ENCODE results near the gene POLA1.
"Not testable (repeated sequence)": the region's sequence is repeated elsewhere in the genome, so short reads cannot be mapped to it uniquely, and the experiment has no call there.

Gene POLA1

DNA sequence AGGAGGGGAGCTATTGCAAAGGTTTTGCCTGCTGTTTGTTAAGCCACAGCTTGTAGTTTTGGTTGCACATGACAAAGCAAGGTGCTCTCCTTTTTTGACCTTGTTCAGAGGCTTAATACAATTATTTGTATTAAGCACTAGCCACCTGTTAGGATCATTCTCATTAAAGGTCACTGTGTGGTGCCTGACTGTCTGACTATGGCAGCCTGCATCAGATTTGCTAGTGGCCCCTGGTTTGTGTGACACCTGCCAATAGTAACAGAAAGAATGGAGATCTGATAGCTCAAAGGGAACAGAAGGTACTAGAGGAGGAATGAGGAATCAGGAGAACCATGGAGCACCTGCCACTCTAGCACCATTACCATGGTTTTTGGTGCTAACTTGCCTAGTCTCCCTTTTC lies 102.5 kb downstream of the POLA1 start:
- in situ Hi-C loops (cut with HindIII; ENCODE audit: low sequenced_read_pairs) = no loop called here

GRCh38 chrX:24799078-24799477 lies 105.4 kb downstream of the POLA1 start:
- in situ Hi-C loops (cut with HindIII; ENCODE audit: low sequenced_read_pairs) = no loop called here

DNA sequence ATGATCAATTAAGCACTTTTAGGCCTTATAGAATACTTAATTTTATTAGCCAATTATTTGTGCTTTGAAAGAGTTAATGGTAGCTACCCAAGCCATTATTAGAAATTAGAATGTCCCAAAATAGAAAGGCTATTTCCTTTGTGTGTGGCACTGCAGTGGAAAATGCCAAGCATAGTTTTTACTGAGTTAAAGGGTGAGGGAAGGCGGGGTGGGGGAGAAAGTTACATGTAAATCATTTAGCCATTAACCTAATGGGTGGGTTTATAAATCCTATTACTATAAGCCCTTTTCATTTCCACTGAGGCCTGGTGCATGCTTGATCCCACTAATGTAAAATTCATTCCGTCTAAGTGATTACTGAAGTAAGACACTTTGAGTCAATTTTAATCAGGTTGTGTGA lies 105.8 kb downstream of the POLA1 start:
- in situ Hi-C loops (cut with HindIII; ENCODE audit: low sequenced_read_pairs) = no loop called here

GRCh38 chrX:24805201-24805600 lies 111.5 kb downstream of the POLA1 start:
- in situ Hi-C loops (cut with HindIII; ENCODE audit: low sequenced_read_pairs) = no loop called here

DNA sequence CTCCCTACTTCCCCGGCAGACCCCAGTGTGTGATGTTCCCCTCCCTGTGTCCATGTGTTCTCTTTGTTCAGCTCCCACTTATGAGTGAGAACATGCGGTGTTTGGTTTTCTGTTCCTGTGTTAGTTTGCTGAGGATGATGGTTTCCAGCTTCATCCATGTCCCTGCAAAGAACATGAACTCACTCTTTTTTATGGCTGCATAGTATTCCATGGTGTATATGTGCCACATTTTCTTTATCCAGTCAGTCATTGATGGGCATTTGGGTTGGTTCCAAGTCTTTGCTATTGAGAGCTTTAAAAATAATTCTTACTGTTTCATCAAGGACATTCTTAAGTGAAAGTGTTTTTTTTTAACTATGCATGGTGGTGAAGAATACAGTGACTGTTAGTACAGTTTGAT lies 126.1 kb downstream of the POLA1 start:
- in situ Hi-C loops (cut with HindIII; ENCODE audit: low sequenced_read_pairs) = loop anchor here (5.0 kb wide), 1 partner anchor 88 kb away; no protein-coding TSS in a partner anchor

- in situ Hi-C loops (cut with HindIII; ENCODE audit: low sequenced_read_pairs) = no loop called here
These were observed 134.4 kb downstream of the POLA1 start for GRCh38 chrX:24828147-24828546.

- in situ Hi-C loops (cut with HindIII; ENCODE audit: low sequenced_read_pairs) = no loop called here
These were observed 134.9 kb downstream of the POLA1 start for GRCh38 chrX:24828600-24828999.

DNA sequence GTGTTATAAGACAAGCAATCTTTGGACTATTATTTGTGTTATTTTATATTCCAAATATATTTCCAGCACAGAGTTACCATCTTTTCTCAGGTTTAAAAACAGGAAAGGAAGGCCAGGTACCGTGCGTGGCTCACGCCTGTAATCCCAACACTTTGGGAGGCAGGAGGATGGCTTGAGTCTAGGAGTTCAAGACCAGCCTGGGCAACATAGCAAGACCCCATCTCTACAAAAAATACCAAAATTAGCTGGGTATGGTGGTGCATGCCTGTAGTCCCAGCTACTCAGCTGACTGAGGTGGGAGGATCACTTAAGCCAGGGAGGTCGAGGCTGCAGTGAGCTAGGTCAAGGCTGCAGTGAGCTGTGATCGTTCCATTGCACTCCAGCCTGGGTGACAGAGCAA lies 140.0 kb downstream of the POLA1 start:
- in situ Hi-C loops (cut with HindIII; ENCODE audit: low sequenced_read_pairs) = no loop called here

DNA sequence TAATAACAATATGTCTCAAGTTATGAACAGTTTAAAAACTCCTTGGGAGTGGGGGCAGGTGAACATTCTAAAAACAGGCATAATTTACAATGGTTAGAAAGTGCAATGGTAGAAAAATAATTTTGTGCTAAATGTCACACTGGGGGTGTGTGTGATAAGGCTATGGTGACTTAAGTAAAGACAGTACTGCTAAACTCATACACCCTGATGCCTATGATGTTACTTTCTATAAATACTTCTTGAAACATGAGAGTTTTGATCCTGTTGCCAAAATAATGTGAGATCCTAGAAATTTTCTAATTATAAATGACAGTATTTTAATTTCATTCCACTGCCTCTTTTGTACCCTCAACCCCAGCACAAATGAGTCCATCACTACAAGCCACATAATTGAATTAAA lies 144.2 kb downstream of the POLA1 start:
- in situ Hi-C loops (cut with HindIII; ENCODE audit: low sequenced_read_pairs) = no loop called here

DNA sequence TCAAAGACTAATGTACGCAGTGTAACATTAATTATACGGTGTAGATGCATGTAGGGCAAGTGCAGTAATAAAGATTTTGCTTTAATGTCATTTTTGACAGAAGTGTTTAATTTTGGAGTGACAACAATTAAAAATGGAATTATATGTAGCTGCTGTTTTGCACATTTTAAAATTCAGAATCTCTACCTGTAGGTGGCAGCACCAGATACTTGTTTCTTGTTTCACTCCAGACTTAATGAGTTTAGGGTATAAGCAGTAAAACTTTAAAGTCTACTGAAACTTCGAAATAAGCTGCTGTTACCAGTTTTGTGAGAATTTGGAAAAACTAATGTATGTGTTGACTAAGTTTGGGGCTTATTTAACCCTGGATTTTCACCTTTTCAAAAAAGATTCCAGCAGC lies 144.9 kb downstream of the POLA1 start:
- in situ Hi-C loops (cut with HindIII; ENCODE audit: low sequenced_read_pairs) = no loop called here

GRCh38 chrX:24839331-24839730 lies 145.6 kb downstream of the POLA1 start:
- in situ Hi-C loops (cut with HindIII; ENCODE audit: low sequenced_read_pairs) = no loop called here

- in situ Hi-C loops (cut with HindIII; ENCODE audit: low sequenced_read_pairs) = no loop called here
These were observed 148.8 kb downstream of the POLA1 start for GRCh38 chrX:24842486-24842885.

DNA sequence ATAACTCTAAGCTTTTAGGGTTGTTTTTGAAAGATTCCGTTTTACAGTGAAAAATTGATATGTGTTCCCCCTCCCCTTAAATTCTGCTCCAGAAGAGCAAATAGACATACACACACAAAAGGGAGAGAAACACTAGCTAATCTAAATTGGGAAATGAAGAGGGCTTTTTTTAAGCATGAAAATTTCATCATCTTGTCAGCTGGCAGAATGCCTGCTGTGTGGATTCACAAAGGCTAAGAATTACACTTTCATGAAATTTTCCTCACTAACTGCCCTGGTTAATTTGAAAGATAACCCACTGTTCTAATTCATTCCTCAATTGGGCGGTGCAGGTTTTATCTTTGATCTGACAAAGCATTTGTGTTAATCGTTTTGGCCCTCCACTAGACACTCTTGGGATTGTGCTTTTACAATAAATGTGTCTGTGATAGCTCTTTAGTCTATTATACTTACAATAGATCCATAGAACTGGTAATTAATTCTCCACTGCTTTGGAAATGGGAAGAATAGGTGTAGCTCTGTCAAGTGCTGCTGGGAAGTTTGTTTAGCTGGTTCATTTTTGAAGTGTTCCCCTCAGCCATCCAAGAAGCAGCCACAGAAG lies 152.9 kb downstream of the POLA1 start:
- in situ Hi-C loops (cut with HindIII; ENCODE audit: low sequenced_read_pairs) = no loop called here

DNA sequence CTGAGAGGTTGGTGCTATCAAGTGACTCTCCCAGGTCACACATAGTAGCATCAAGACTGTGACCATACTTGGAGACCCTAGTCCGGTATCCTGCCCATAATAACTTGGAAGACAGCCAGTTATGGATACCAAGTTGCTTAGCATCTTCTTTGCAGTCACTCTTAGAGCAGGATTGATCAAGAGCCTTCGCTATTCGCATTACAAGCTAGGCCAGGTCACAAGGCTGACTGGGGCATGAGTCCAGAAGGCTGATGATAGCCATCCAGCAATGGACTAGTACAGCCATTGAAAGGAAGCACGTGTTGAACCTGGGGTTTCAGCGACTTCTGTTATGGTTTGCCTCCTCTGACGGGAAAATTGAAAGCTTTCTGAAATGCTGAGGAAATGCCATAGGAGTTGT lies 157.6 kb downstream of the POLA1 start:
- in situ Hi-C loops (cut with HindIII; ENCODE audit: low sequenced_read_pairs) = no loop called here

GRCh38 chrX:24851780-24852179 lies 158.1 kb downstream of the POLA1 start:
- in situ Hi-C loops (cut with HindIII; ENCODE audit: low sequenced_read_pairs) = no loop called here

DNA sequence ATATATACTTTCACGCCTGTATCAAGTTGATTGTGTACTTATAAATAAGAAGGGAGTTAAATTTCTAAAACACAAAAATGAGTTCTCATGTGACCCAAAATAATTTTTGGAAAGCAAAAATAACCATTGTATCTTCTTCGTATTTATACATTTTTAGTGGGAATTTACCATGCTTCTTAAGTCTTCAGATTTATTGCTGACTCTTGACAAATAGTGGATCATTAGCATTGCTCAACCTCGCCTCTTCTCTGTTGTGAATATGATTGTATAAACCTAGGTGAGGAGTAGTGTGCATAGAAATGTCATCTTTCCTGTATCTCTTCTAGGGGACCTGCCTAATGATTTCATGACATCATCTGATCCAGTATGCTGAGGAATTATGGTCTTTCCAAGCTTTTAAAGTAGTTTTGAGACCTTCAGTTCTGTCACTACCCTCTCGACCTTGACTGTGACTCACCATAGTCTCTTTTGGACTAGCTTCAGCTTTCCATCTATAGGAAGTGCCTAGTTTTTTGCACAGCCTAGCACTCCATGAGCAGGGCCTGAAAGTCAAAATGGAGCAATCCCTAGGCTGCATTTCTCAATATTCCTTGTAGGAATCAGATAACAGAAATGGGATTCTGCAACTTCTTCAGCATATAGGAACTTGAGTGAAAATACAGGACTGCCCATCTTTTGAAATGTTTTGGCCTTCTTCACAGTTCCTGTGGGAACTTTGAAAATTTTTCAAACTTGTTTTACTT lies 164.5 kb downstream of the POLA1 start:
- in situ Hi-C loops (cut with HindIII; ENCODE audit: low sequenced_read_pairs) = no loop called here

DNA sequence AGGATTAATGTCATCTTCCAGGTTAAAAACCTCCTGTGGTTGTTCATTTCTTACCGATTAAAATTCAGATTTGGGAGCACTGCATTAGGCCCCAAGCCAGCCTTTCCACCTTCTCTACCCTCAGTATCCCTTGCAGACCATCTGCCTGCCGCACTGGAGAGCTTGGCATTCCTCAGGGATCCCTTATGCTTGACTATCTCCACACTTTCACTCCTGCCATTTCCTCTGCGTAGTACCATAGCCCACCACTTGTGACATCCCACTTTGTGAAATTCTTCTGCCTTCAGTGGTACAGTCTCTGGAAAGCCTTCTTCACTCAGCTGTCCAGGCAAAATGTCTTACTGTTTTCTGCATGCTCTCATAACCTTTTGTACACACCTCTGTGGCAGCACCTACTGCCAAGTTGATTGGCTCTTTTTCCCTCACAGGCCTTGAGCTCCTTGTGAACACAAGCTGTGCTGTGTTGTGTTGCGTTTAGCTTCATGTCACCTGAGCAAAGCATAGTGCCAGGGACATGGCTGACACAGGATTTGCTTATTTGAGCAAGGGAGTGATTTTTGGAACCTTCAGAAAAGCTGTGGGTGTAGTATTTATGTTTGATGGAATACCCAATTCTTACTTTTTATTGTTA lies 165.6 kb downstream of the POLA1 start:
- in situ Hi-C loops (cut with HindIII; ENCODE audit: low sequenced_read_pairs) = no loop called here

DNA sequence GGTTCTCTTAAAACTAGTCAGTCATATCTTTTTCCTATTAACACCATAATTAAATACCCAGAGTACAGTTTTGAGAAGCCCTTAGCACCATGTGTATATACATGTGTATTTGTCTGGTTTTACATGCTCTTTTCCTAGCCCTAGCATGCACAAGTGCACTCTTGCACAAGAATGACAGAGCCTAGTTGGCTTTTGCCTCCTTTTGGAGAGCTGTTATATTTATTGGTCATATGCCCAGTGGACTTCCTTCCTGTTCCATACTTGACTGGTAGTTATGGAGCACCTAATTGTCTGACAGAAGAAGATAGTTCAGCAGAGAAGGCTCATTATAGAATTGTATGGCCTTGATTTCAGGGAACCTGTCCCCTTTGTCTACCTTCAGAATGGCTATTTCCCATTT lies 166.4 kb downstream of the POLA1 start:
- in situ Hi-C loops (cut with HindIII; ENCODE audit: low sequenced_read_pairs) = no loop called here

- in situ Hi-C loops (cut with HindIII; ENCODE audit: low sequenced_read_pairs) = no loop called here
These were observed 168.6 kb downstream of the POLA1 start for GRCh38 chrX:24862343-24862742.

GRCh38 chrX:24863779-24864178 lies 170.1 kb downstream of the POLA1 start:
- in situ Hi-C loops (cut with HindIII; ENCODE audit: low sequenced_read_pairs) = not testable (repeated sequence)

DNA sequence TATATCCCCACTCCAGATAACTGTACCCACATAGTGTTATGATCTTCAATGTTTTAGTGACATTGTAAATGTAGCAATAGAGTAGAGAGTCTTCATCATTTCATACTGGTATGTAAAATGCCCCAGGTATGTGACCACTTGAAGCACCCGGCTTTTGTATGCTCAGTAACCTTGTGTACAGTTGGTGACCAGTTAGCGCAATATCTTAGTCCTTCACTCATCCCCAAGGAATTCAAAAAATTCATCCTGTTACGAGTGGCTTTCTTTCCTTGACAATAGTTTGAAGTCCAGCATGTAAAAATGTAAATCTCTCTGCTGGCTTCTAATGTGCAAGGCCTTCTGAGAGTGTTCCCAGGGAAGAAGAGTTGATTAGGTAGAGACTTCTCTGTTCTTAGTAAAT lies 176.4 kb downstream of the POLA1 start:
- in situ Hi-C loops (cut with HindIII; ENCODE audit: low sequenced_read_pairs) = no loop called here

- in situ Hi-C loops (cut with HindIII; ENCODE audit: low sequenced_read_pairs) = no loop called here
These were observed 181.0 kb downstream of the POLA1 start for GRCh38 chrX:24874604-24875247.

Data from endothelial cell of hepatic sinusoid (primary cell).